Measurements from ENCODE around the gene MPPE1.
"Not testable (repeated sequence)": the region's sequence is repeated elsewhere in the genome, so short reads cannot be mapped to it uniquely, and the experiment has no call there.

The MPPE1 gene

GRCh38 chr18:11950824-11951223 lies 42.7 kb upstream of the MPPE1 start:
- no peak for TF ChIP-seq CTCF (IDR thresholded peaks at IDR 0.05; ENCODE audit: extremely low read depth, missing control alignments)
- no peak for DNase-seq (ENCODE audit: low spot score)

GRCh38 chr18:11948852-11949523 lies 40.9 kb upstream of the MPPE1 start:
- DNase-seq (ENCODE audit: low spot score), result no peak
- TF ChIP-seq CTCF (IDR thresholded peaks at IDR 0.05; ENCODE audit: extremely low read depth, missing control alignments), result no peak

- DNase-seq (ENCODE audit: low spot score), result peak; percentile 83
- no peak for TF ChIP-seq CTCF (IDR thresholded peaks at IDR 0.05; ENCODE audit: extremely low read depth, missing control alignments)
These were observed 39.4 kb upstream of the MPPE1 start for GRCh38 chr18:11947214-11948191.

GRCh38 chr18:11946756-11947155 lies 38.6 kb upstream of the MPPE1 start:
- TF ChIP-seq CTCF (IDR thresholded peaks at IDR 0.05; ENCODE audit: extremely low read depth, missing control alignments), result no peak
- no peak for DNase-seq (ENCODE audit: low spot score)

GRCh38 chr18:11945834-11946659 lies 37.9 kb upstream of the MPPE1 start:
- not testable (repeated sequence) for DNase-seq (ENCODE audit: low spot score)

- TF ChIP-seq CTCF (IDR thresholded peaks at IDR 0.05; ENCODE audit: extremely low read depth, missing control alignments), result no peak
- no peak for DNase-seq (ENCODE audit: low spot score)
These were observed 36.7 kb upstream of the MPPE1 start for GRCh38 chr18:11944786-11945185.

- no peak for TF ChIP-seq CTCF (IDR thresholded peaks at IDR 0.05; ENCODE audit: extremely low read depth, missing control alignments)
These were observed 36.1 kb upstream of the MPPE1 start for GRCh38 chr18:11944252-11944651.

More at GRCh38 chr18:11944252-11944651, 36.1 kb upstream of the MPPE1 start:
- no peak for DNase-seq (ENCODE audit: low spot score)

All from GM20000 (cell line).